ENCODE data around the gene SLC28A3.

SLC28A3 gene

DNA sequence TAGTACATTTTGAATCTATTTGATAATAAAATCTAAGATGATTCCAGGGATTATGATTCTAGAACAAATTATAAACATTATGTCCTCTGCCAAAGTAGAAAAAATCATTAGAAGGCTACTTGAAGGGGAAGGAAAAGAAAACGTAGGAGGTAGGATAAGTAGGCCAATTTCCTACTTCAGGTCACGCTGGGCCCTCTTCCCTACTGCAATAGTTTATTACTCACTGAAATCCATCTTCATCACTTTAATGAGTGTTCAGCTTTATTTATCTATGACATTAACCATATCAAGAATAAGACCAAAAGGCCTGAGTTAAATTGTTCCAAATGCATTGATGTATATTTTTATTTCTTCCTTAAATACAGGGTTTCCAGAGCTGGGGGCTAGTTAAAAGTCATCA, 21.6 kb downstream of the SLC28A3 start:
- Histone ChIP-seq H3K4me3 (replicated peaks; ENCODE audit: insufficient read depth, low read length) (no peak overlapping the region), H3K27ac (replicated peaks) (no peak overlapping the region), H3K27me3 (ENCODE audit: insufficient read depth, poor library complexity, severe bottlenecking) (no peaks in the 10 kb centered on the region)
- TF ChIP-seq SPI1 (IDR thresholded peaks at IDR 0.05; ENCODE audit: borderline replicate concordance, low read depth), result no peak
- TF ChIP-seq POLR2AphosphoS5 (IDR thresholded peaks at IDR 0.05; ENCODE audit: low read depth), result no peak
- no peak for TF ChIP-seq GABPA (IDR thresholded peaks at IDR 0.05; ENCODE audit: low read depth)
- TF ChIP-seq, protein P1, sequence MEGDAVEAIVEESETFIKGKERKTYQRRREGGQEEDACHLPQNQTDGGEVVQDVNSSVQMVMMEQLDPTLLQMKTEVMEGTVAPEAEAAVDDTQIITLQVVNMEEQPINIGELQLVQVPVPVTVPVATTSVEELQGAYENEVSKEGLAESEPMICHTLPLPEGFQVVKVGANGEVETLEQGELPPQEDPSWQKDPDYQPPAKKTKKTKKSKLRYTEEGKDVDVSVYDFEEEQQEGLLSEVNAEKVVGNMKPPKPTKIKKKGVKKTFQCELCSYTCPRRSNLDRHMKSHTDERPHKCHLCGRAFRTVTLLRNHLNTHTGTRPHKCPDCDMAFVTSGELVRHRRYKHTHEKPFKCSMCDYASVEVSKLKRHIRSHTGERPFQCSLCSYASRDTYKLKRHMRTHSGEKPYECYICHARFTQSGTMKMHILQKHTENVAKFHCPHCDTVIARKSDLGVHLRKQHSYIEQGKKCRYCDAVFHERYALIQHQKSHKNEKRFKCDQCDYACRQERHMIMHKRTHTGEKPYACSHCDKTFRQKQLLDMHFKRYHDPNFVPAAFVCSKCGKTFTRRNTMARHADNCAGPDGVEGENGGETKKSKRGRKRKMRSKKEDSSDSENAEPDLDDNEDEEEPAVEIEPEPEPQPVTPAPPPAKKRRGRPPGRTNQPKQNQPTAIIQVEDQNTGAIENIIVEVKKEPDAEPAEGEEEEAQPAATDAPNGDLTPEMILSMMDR (IDR thresholded peaks at IDR 0.05; ENCODE audit: insufficient read depth, low read length), result no peak
- TF ChIP-seq, protein P2, sequence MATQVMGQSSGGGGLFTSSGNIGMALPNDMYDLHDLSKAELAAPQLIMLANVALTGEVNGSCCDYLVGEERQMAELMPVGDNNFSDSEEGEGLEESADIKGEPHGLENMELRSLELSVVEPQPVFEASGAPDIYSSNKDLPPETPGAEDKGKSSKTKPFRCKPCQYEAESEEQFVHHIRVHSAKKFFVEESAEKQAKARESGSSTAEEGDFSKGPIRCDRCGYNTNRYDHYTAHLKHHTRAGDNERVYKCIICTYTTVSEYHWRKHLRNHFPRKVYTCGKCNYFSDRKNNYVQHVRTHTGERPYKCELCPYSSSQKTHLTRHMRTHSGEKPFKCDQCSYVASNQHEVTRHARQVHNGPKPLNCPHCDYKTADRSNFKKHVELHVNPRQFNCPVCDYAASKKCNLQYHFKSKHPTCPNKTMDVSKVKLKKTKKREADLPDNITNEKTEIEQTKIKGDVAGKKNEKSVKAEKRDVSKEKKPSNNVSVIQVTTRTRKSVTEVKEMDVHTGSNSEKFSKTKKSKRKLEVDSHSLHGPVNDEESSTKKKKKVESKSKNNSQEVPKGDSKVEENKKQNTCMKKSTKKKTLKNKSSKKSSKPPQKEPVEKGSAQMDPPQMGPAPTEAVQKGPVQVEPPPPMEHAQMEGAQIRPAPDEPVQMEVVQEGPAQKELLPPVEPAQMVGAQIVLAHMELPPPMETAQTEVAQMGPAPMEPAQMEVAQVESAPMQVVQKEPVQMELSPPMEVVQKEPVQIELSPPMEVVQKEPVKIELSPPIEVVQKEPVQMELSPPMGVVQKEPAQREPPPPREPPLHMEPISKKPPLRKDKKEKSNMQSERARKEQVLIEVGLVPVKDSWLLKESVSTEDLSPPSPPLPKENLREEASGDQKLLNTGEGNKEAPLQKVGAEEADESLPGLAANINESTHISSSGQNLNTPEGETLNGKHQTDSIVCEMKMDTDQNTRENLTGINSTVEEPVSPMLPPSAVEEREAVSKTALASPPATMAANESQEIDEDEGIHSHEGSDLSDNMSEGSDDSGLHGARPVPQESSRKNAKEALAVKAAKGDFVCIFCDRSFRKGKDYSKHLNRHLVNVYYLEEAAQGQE (IDR thresholded peaks at IDR 0.05; ENCODE audit: insufficient replicate concordance, low read depth), result no peak
- DNase-seq (ENCODE audit: low read depth in 1 of 2, low spot score in 1 of 2), result no peak

DNA sequence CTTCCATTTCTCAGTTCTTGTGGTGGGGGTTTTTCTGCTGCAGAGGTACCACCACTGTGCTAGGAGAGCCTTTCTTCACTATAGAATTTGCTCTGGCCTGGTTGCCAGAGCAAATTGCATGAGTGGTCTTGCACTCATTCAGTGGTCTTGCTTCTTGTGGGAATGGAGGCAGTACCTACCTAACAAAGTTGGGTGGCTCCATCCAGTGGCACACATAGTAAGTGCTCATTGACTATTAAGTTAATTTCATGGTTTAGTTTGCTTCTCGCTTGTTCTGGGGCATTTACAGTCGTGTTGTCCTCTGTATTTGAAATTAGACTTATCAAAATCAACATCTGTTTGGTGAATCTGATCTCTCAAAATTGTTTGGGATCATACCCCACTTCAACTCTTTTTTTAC, 23.0 kb downstream of the SLC28A3 start:
- TF ChIP-seq POLR2AphosphoS5 (IDR thresholded peaks at IDR 0.05; ENCODE audit: low read depth) (no peak), GABPA (IDR thresholded peaks at IDR 0.05; ENCODE audit: low read depth) (no peak), SPI1 (IDR thresholded peaks at IDR 0.05; ENCODE audit: borderline replicate concordance, low read depth) (no peak)
- TF ChIP-seq, protein P1 (IDR thresholded peaks at IDR 0.05; ENCODE audit: insufficient read depth, low read length), result no peak
- TF ChIP-seq, protein P2 (IDR thresholded peaks at IDR 0.05; ENCODE audit: insufficient replicate concordance, low read depth), result no peak
- no peaks in the 10 kb centered on the region for H3K27me3 ChIP-seq (ENCODE audit: insufficient read depth, poor library complexity, severe bottlenecking)

DNA sequence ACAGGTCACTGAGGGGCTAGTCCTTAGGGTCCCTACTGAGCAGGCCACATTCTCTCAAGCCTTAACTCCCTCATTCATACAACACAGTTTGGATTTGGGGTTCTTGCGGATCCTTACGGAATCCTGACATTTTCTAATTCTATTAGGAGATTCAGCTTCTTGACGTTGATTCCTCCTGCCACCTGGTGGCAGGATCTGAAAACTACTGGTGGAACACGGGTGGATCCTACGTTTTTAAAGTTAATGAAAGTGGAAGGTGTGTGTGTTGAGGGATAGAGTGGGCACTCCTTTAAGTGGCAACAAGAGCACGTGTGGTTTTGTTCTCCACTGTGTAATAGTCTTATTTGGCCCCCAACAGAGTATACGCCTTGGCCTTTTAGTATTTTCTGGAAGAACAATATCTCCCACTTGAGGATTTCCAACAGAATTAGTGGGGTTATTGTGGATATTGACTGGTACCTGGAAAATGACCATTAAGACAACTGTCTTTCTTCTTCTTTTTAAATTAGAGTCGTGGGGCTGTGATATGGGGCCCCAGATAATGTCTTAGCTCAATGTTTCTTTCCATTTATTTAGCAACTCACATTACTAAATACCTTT, 25.2 kb downstream of the SLC28A3 start:
- TF ChIP-seq, protein P1 (IDR thresholded peaks at IDR 0.05; ENCODE audit: insufficient read depth, low read length), result peak; percentile 40
- TF ChIP-seq GABPA (IDR thresholded peaks at IDR 0.05; ENCODE audit: low read depth), result no peak
- TF ChIP-seq POLR2AphosphoS5 (IDR thresholded peaks at IDR 0.05; ENCODE audit: low read depth), result no peak
- Histone ChIP-seq H3K27me3 (ENCODE audit: insufficient read depth, poor library complexity, severe bottlenecking) (no peaks in the 10 kb centered on the region), H3K27ac (replicated peaks) (peak overlapping the region; percentile 25; the same call in 1 of the 2 replicates), H3K4me3 (replicated peaks; ENCODE audit: insufficient read depth, low read length) (no peak overlapping the region)
- DNase-seq (ENCODE audit: low read depth in 1 of 2, low spot score in 1 of 2), result peak; percentile 14 to 58

More for the DNA sequence above, 23.0 kb downstream of the SLC28A3 start:
- no peak overlapping the region for H3K27ac ChIP-seq (replicated peaks)
- H3K4me3 ChIP-seq (replicated peaks; ENCODE audit: insufficient read depth, low read length), result no peak overlapping the region
- no peak for DNase-seq (ENCODE audit: low read depth in 1 of 2, low spot score in 1 of 2)

DNA sequence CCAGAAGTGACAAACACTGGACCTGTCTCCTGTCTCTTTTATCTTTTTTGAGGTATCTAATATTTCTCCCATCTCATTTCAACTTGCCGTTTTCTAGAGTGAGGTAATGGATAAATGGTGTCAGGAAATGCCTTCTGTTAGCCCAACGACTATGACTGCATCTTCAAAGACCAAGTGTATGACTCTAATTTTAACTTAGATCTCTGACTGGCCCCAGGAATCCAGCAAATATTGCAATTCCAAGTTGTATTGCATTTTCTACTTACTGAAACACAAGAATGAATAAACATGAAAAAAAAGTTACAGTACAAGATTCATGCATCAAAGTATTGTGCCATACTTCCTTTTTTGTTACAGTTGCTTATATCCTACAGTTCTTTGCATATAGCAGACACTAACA, 26.3 kb downstream of the SLC28A3 start:
- no peak for DNase-seq (ENCODE audit: low read depth in 1 of 2, low spot score in 1 of 2)
- no peak overlapping the region for H3K4me3 ChIP-seq (replicated peaks; ENCODE audit: insufficient read depth, low read length)
- no peak overlapping the region for H3K27ac ChIP-seq (replicated peaks)
- TF ChIP-seq SPI1 (IDR thresholded peaks at IDR 0.05; ENCODE audit: borderline replicate concordance, low read depth), result no peak
- TF ChIP-seq POLR2AphosphoS5 (IDR thresholded peaks at IDR 0.05; ENCODE audit: low read depth), result no peak
- TF ChIP-seq, protein P2 (IDR thresholded peaks at IDR 0.05; ENCODE audit: insufficient replicate concordance, low read depth), result no peak
- H3K27me3 ChIP-seq (ENCODE audit: insufficient read depth, poor library complexity, severe bottlenecking), result no peaks in the 10 kb centered on the region

Data from HL-60 (cell line).